ENCODE data around the gene DUOX1. TPM values are rescaled to one million over a fixed set of nuclear protein-coding genes. Genes with fewer than 3 reads are reported as not detected.

DUOX1 gene
- total and polyA plus RNA-seq, 2 donors (not counting 3 experiments of a cell fraction or from before 2014, with no cell fraction given), result not detected

GRCh38 chr15:45141386-45141785, 11.6 kb downstream of the DUOX1 start:
- Histone ChIP-seq H3K27ac (ENCODE audit: insufficient read depth, low read depth, low read length) (no peak overlapping the region), H3K9me3 (replicated peaks; ENCODE audit: control insufficient read depth, insufficient read depth, low read length) (no peaks in the 10 kb centered on the region), H3K36me3 (ENCODE audit: control insufficient read depth in 2 of 2, extremely low read depth in 1 of 2, insufficient read depth in 2 of 2, low read length in 2 of 2) (no peaks in the 10 kb centered on the region), H3K4me2 (ENCODE audit: insufficient read depth, low read length) (no peak overlapping the region), H3K4me1 (ENCODE audit: control insufficient read depth, extremely low read depth, insufficient read depth, low read length) (no peaks in the 10 kb centered on the region), H2AFZ (ENCODE audit: low read depth, low read length) (no peak overlapping the region), H3K9me1 (replicated peaks; ENCODE audit: control insufficient read depth, extremely low read depth, insufficient read depth, low read length) (no peaks in the 10 kb centered on the region), H3K27me3 (ENCODE audit: control insufficient read depth in 2 of 2, insufficient read depth in 2 of 2, low read length in 2 of 2) (peaks cover 5 to 7% of the 10 kb centered on the region in 2 experiments), H4K20me1 (replicated peaks; ENCODE audit: control insufficient read depth, extremely low read depth, insufficient read depth, low read length) (no peaks in the 10 kb centered on the region), H3K9ac (replicated peaks; ENCODE audit: extremely low read depth, insufficient read depth, low read length) (no peak overlapping the region), H3K79me2 (ENCODE audit: control insufficient read depth, insufficient read depth, low read length) (no peaks in the 10 kb centered on the region), H3K4me3 (replicated peaks in 1 of 3; ENCODE audit: insufficient read depth in 1 of 3, low read depth in 1 of 3, low read length in 3 of 3) (no peak overlapping the region)
- CTCF ChIA-PET, result interaction anchor here (0.9 to 1.6 kb wide), 2 partner anchors 15 kb away, joined by 3 to 8 read pairs; no protein-coding TSS in a partner anchor
- intact Hi-C loops (cut with micrococcal nuclease), result no loop called here
- FAIRE-seq, result no peak
- BruUV-seq (replicated peaks), result no TSS peak
- dilution Hi-C loops (cut with MboI; ENCODE audit: extremely low pct_ligation_motif_present, low sequenced_read_pairs), result no loop called here
- POLR2A ChIA-PET, result no interaction called here
- TF ChIP-seq FOS (IDR thresholded peaks at IDR 0.05; ENCODE audit: borderline replicate concordance, insufficient read depth, low read length) (no peak), POLR2AphosphoS5 (IDR thresholded peaks at IDR 0.05; ENCODE audit: insufficient read depth, low read depth, low read length) (no peak), MYC (IDR thresholded peaks at IDR 0.05; ENCODE audit: low read depth, low read length) (no peak), JUN (IDR thresholded peaks at IDR 0.05; ENCODE audit: borderline replicate concordance, insufficient read depth, insufficient read length, low read depth) (no peak), POLR2A (IDR thresholded peaks at IDR 0.05; ENCODE audit: low read depth, low read length) (no peak), GATA2 (IDR thresholded peaks at IDR 0.05; ENCODE audit: insufficient read depth, insufficient read length, low read depth, low read length) (no peak), MAX (IDR thresholded peaks at IDR 0.05; ENCODE audit: insufficient read depth, insufficient read length) (no peak), EZH2 (IDR thresholded peaks at IDR 0.05; ENCODE audit: borderline replicate concordance, low read depth, low read length, severe bottlenecking) (no peak)
- TF ChIP-seq, protein P1, sequence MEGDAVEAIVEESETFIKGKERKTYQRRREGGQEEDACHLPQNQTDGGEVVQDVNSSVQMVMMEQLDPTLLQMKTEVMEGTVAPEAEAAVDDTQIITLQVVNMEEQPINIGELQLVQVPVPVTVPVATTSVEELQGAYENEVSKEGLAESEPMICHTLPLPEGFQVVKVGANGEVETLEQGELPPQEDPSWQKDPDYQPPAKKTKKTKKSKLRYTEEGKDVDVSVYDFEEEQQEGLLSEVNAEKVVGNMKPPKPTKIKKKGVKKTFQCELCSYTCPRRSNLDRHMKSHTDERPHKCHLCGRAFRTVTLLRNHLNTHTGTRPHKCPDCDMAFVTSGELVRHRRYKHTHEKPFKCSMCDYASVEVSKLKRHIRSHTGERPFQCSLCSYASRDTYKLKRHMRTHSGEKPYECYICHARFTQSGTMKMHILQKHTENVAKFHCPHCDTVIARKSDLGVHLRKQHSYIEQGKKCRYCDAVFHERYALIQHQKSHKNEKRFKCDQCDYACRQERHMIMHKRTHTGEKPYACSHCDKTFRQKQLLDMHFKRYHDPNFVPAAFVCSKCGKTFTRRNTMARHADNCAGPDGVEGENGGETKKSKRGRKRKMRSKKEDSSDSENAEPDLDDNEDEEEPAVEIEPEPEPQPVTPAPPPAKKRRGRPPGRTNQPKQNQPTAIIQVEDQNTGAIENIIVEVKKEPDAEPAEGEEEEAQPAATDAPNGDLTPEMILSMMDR (IDR thresholded peaks at IDR 0.05; ENCODE audit: extremely low read depth in 1 of 2, insufficient read depth in 1 of 2, low read depth in 1 of 2, low read length in 2 of 2), result no peak
- DNase-seq (ENCODE audit: low read depth, low spot score), result no peak
